SHP77 (cell line): Measurements from ENCODE around the gene COX4I2.
"Not testable (repeated sequence)": the region's sequence is repeated elsewhere in the genome, so short reads cannot be mapped to it uniquely, and the experiment has no call there.

Source experiments
- DNase-seq, 2 experiments: peaks; one replicate each; lab custom pipeline; 2025; lab: John Stamatoyannopoulos, UW

Gene COX4I2

GRCh38 chr20:31653561-31653960, 15.8 kb downstream of the COX4I2 start:
- no peak for DNase-seq

- DNase-seq = no peak
Observed at GRCh38 chr20:31654534-31654933, 16.8 kb downstream of the COX4I2 start.

- DNase-seq = peak; percentile 40 to 69
Observed at GRCh38 chr20:31661625-31662371, 24.1 kb downstream of the COX4I2 start.

GRCh38 chr20:31662372-31662854, 24.7 kb downstream of the COX4I2 start:
- no peak for DNase-seq

GRCh38 chr20:31663524-31663837, 25.8 kb downstream of the COX4I2 start:
- DNase-seq = no peak

GRCh38 chr20:31663838-31664695, 26.4 kb downstream of the COX4I2 start:
- peak; percentile 56 to 61 for DNase-seq

GRCh38 chr20:31664696-31665354, 27.1 kb downstream of the COX4I2 start:
- DNase-seq = no peak

GRCh38 chr20:31665753-31666152, 28.0 kb downstream of the COX4I2 start:
- DNase-seq = no peak

- no peak for DNase-seq
Observed at GRCh38 chr20:31666258-31667042, 28.7 kb downstream of the COX4I2 start.

GRCh38 chr20:31667315-31668285, 29.9 kb downstream of the COX4I2 start:
- DNase-seq = no peak

- not testable (repeated sequence) for DNase-seq
Observed at GRCh38 chr20:31668944-31669343, 31.2 kb downstream of the COX4I2 start.

- no peak for DNase-seq
Observed at GRCh38 chr20:31669876-31670275, 32.2 kb downstream of the COX4I2 start.

- DNase-seq = no peak
Observed at GRCh38 chr20:31670371-31671228, 32.9 kb downstream of the COX4I2 start.

- no peak for DNase-seq
Observed at GRCh38 chr20:31671324-31671723, 33.6 kb downstream of the COX4I2 start.

GRCh38 chr20:31673435-31673834, 35.7 kb downstream of the COX4I2 start:
- DNase-seq = no peak

- DNase-seq = no peak
Observed at GRCh38 chr20:31673943-31674463, 36.3 kb downstream of the COX4I2 start.

GRCh38 chr20:31674895-31675827, 37.4 kb downstream of the COX4I2 start:
- no peak for DNase-seq
